Nephron progenitor cell (in vitro differentiated cells): ENCODE measurements around the gene DDX54.

ENCODE experiments used
- DNase-seq: peaks from one replicate; pipeline ENCODE4 v3.0.0; 2021
- H3K27ac Mint-ChIP-seq: 2 replicates; pipeline ENCODE4 v1.8.0; 2021; ENCODE audit warnings: mild to moderate bottlenecking, moderate library complexity, mixed read lengths
- H3K27me3 Mint-ChIP-seq: 2 replicates; pipeline ENCODE4 v1.8.0; 2021; ENCODE audit warnings: mild to moderate bottlenecking, low read depth, mixed read lengths; ENCODE audit not compliant: poor library complexity
- H3K36me3 Mint-ChIP-seq: 2 replicates; pipeline ENCODE4 v1.8.0; 2021; ENCODE audit warnings: low read depth, mixed read lengths
- H3K4me1 Mint-ChIP-seq: 2 replicates; pipeline ENCODE4 v1.8.0; 2021; ENCODE audit warnings: mixed read lengths
- H3K4me3 Mint-ChIP-seq: 2 replicates; pipeline ENCODE4 v1.8.0; 2021; ENCODE audit warnings: mild to moderate bottlenecking, moderate library complexity, mixed read lengths
- H3K9me3 Mint-ChIP-seq: 2 replicates; pipeline ENCODE4 v1.8.0; 2021; ENCODE audit warnings: mild to moderate bottlenecking, moderate library complexity, mixed read lengths
- CTCF ChIP-seq: fragments of 200-600 bp; sonication (generic); IDR thresholded peaks from 2 replicates; pipeline ENCODE4 v1.5.0; 2021; ENCODE audit warnings: antibody characterized with exemption

Gene DDX54

GRCh38 chr12:113146999-113147398 is 38.3 kb downstream of the DDX54 start:
- TF ChIP-seq CTCF: no peak
- H3K36me3 Mint-ChIP-seq: peaks cover 4% of the 10 kb centered on the region

GRCh38 chr12:113145720-113146551 is 39.3 kb downstream of the DDX54 start:
- Mint-ChIP-seq H3K9me3 (peaks cover 14% of the 10 kb centered on the region), H3K4me3 (no peak overlapping the region), H3K4me1 (peaks cover 27% of the 10 kb centered on the region), H3K27ac (peak overlapping the region; percentile 83), H3K27me3 (peaks cover 25% of the 10 kb centered on the region), H3K36me3 (peaks cover 4% of the 10 kb centered on the region)
- TF ChIP-seq CTCF: no peak
- no peak for DNase-seq

More at GRCh38 chr12:113146999-113147398, 38.3 kb downstream of the DDX54 start:
- no peak overlapping the region for H3K27ac Mint-ChIP-seq
- H3K4me3 Mint-ChIP-seq: no peak overlapping the region
- H3K4me1 Mint-ChIP-seq: peaks cover 27% of the 10 kb centered on the region
- H3K27me3 Mint-ChIP-seq: peaks cover 29% of the 10 kb centered on the region
- no peak for DNase-seq
- H3K9me3 Mint-ChIP-seq: peaks cover 14% of the 10 kb centered on the region

- TF ChIP-seq CTCF: no peak
- peaks cover 18% of the 10 kb centered on the region for H3K4me1 Mint-ChIP-seq
- H3K4me3 Mint-ChIP-seq: no peak overlapping the region
- peaks cover 4% of the 10 kb centered on the region for H3K36me3 Mint-ChIP-seq
- no peak overlapping the region for H3K27ac Mint-ChIP-seq
- peaks cover 14% of the 10 kb centered on the region for H3K27me3 Mint-ChIP-seq
- peaks cover 14% of the 10 kb centered on the region for H3K9me3 Mint-ChIP-seq
- no peak for DNase-seq
Observed at GRCh38 chr12:113144806-113145205, 40.5 kb downstream of the DDX54 start.

GRCh38 chr12:113143959-113144358 is 41.3 kb downstream of the DDX54 start:
- Mint-ChIP-seq H3K4me3 (no peak overlapping the region), H3K9me3 (peaks cover 14% of the 10 kb centered on the region), H3K36me3 (peaks cover 4% of the 10 kb centered on the region), H3K27ac (no peak overlapping the region), H3K4me1 (peaks cover 19% of the 10 kb centered on the region), H3K27me3 (peaks cover 13% of the 10 kb centered on the region)
- DNase-seq: no peak
- TF ChIP-seq CTCF: no peak

- no peak for DNase-seq
- Mint-ChIP-seq H3K27ac (no peak overlapping the region), H3K4me3 (no peak overlapping the region), H3K36me3 (peaks cover 4% of the 10 kb centered on the region), H3K4me1 (peaks cover 21% of the 10 kb centered on the region), H3K9me3 (peaks cover 14% of the 10 kb centered on the region), H3K27me3 (peaks cover 16% of the 10 kb centered on the region)
- TF ChIP-seq CTCF: no peak
Observed at GRCh38 chr12:113142886-113143332, 42.4 kb downstream of the DDX54 start.
